K562 (cell line): Measurements from ENCODE around the gene DGCR2.

Experiments
- EZH2 ChIP-seq: IDR thresholded peaks from 2 replicates; pipeline ENCODE4 v1.6.1; 2012; ENCODE audit warnings: low read depth, mild to moderate bottlenecking, inconsistent platforms, low read length, borderline replicate concordance
- HMGXB4 ChIP-seq: sonication (generic); formaldehyde crosslinking; IDR thresholded peaks from 2 replicates; pipeline ENCODE4 v1.8.1; 2023; ENCODE audit warnings: mild to moderate bottlenecking, missing genetic modification reagents
- POLR2A ChIP-seq: fragments of 450-650 bp; conservative IDR thresholded peaks from 2 replicates; pipeline ENCODE4 v1.6.1; 2016
- POLR2AphosphoS2 ChIP-seq: IDR thresholded peaks from 2 replicates; pipeline ENCODE4 v1.6.1; 2012; ENCODE audit warnings: low read length, improper control_type of control experiment
- PRPF4 ChIP-seq: fragments of 200-400 bp; formaldehyde crosslinking; IDR thresholded peaks from one replicate; pipeline ENCODE4 v1.6.1; 2017; ENCODE audit warnings: low read length, low read depth, mild to moderate bottlenecking; ENCODE audit not compliant: insufficient read depth, poor library complexity, severe bottlenecking
- RFX5 ChIP-seq: IDR thresholded peaks from 2 replicates; pipeline ENCODE4 v1.6.1; 2011; ENCODE audit warnings: low read depth, mild to moderate bottlenecking, improper control_type of control experiment, low read length
- ZNF263 ChIP-seq: sonication (generic); formaldehyde crosslinking; IDR thresholded peaks from 2 replicates; pipeline ENCODE4 v1.8.0; 2022; ENCODE audit warnings: mild to moderate bottlenecking, missing genetic modification reagents, borderline replicate concordance

DNA sequence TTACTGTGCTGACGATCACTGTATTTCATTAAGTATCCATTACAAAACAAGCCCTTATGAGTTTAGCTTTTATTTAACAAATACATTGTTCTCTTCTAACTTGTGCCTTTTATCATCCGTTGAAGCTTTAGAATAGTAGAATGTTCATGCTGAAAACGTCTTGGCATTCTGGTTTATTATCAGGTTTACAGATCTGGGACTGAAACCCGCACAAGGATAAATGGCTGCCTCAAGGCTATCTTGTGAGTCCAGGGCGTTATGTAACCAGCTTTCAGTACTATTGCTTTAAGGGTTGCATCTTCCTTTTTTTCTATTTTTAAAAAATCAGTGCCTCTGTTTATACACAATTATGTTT is 119.6 kb downstream of the DGCR2 start:
- TF ChIP-seq RFX5 (no peak), POLR2A (no peak), EZH2 (no peak), ZNF263 (CRISPR knock-in tag) (no peak), PRPF4 (no peak), POLR2AphosphoS2 (no peak), HMGXB4 (CRISPR knock-in tag) (no peak)
